Upper lobe of right lung (tissue), 1 donor: ENCODE data around the gene CD300E. TPM values are rescaled to one million over a fixed set of nuclear protein-coding genes. Genes with fewer than 3 reads are reported as not detected.

ENCODE experiments used
- ATAC-seq: fragments of 200-7000 bp; cut with Tn5 transposase; one replicate; pipeline ENCODE4 v1.9.1; 2020; ENCODE audit warnings: mild to moderate bottlenecking, moderate library complexity
- DNase-seq: peaks from one replicate; pipeline ENCODE4 v3.0.0-alpha.2; 2020
- H3K27ac ChIP-seq: fragments of 200-600 bp; one replicate; pipeline ENCODE4 v1.8.0; 2022
- H3K27me3 ChIP-seq: fragments of 200-600 bp; one replicate; pipeline ENCODE4 v1.8.0; 2022; ENCODE audit warnings: mild to moderate bottlenecking
- H3K36me3 ChIP-seq: fragments of 200-600 bp; one replicate; pipeline ENCODE4 v1.8.0; 2022
- H3K4me1 ChIP-seq: fragments of 200-600 bp; one replicate; pipeline ENCODE4 v1.8.0; 2022
- H3K4me3 ChIP-seq: fragments of 200-600 bp; one replicate; pipeline ENCODE4 v1.8.0; 2022; ENCODE audit warnings: mild to moderate bottlenecking
- H3K9me3 ChIP-seq: fragments of 200-600 bp; one replicate; pipeline ENCODE4 v1.8.0; 2022
- intact Hi-C: fragments of 100-400 bp; cut with DNase I; formaldehyde crosslinking; loops from one replicate; pipeline ENCODE4 v1.11.0; 2022
- total RNA-seq: library from RNA; stranded (reverse); fragmentation: NEBNext Ultra II Directional; extraction: Animal tissue kit (Norgen Biotek cat#: 25700); gene quantifications from one replicate; pipeline ENCODE4 v1.2.1, GENCODE V29; 2021
- TF ChIP-seq, protein P1 (sequence below): fragments of 200-600 bp; IDR thresholded peaks from one replicate; pipeline ENCODE4 v1.8.0; 2022; ENCODE audit warnings: antibody characterized with exemption
- donor health status: DM: no; HTN: yes; CAD: no; lungs with severe emphysema.

CD300E gene
- total RNA-seq, 1 donor from 2014 or later: 6.5 TPM

DNA sequence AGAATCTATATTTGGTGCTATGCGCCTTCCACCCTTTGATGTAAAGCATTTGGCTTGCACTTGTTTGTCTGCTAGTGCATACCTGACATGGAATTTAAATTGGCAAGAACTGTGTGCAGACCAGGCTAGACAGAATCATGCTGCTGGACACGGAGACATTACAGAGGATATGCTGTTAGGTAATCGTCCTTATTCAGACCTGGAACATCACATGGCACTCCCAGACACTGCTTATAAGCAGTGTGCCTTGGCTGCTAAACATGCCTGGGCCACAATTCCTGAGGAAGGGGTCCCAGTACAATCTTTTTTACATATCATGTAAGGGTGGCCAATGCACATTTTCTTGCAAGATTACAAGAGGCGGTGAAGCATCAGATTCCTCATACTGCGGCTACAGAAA is 37.8 kb downstream of the CD300E start:
- Histone ChIP-seq H3K36me3 (no peaks in the 10 kb centered on the region), H3K27me3 (peaks cover 15% of the 10 kb centered on the region), H3K27ac (no peak overlapping the region), H3K4me3 (no peak overlapping the region), H3K9me3 (no peaks in the 10 kb centered on the region), H3K4me1 (no peaks in the 10 kb centered on the region)
- TF ChIP-seq, protein P1, sequence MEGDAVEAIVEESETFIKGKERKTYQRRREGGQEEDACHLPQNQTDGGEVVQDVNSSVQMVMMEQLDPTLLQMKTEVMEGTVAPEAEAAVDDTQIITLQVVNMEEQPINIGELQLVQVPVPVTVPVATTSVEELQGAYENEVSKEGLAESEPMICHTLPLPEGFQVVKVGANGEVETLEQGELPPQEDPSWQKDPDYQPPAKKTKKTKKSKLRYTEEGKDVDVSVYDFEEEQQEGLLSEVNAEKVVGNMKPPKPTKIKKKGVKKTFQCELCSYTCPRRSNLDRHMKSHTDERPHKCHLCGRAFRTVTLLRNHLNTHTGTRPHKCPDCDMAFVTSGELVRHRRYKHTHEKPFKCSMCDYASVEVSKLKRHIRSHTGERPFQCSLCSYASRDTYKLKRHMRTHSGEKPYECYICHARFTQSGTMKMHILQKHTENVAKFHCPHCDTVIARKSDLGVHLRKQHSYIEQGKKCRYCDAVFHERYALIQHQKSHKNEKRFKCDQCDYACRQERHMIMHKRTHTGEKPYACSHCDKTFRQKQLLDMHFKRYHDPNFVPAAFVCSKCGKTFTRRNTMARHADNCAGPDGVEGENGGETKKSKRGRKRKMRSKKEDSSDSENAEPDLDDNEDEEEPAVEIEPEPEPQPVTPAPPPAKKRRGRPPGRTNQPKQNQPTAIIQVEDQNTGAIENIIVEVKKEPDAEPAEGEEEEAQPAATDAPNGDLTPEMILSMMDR: no peak
- DNase-seq (no peak), ATAC-seq (no peak)
- intact Hi-C loops: no loop called here

DNA sequence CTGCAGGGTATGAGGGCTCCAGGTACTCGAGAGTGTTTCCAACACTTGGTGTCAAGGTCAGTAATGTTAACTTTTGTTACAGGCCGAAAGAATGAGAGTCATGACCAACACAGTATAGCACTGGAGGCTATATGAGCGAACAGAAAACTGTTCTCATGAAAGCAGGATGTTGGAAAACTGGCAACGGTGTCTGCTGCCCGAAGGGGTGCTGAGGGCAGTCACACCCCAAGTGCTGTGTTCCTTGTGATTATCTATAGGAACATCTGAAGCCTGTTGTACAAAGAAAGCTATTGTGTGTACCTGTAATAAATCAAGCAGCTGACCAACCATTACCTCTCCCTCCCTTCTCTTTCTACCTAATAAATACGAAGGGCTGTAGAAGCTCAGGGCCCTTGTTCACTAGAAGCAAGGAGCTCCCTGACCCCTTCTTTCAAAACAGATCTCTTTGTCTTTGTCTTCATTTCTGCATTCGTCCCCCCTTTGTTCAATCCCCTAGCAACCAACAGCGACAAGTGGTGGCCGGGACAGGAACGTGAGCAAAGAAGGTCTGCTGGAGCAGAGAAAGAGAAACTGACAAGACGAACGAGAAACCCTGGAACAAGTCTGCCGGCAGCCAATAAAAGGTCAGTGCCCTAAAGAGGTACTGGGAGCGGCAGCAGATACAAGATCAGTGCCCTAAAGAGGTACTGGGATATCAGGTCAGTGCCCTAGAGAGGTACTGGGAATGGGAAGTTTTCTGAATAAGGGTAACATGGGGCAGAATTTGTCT is 39.1 kb downstream of the CD300E start:
- Histone ChIP-seq H3K36me3 (no peaks in the 10 kb centered on the region), H3K4me1 (no peaks in the 10 kb centered on the region), H3K4me3 (no peak overlapping the region), H3K27ac (no peak overlapping the region), H3K9me3 (no peaks in the 10 kb centered on the region), H3K27me3 (peaks cover 6% of the 10 kb centered on the region)
- intact Hi-C loops: no loop called here
- DNase-seq (no peak), ATAC-seq (no peak)
- TF ChIP-seq, protein P1: no peak

DNA sequence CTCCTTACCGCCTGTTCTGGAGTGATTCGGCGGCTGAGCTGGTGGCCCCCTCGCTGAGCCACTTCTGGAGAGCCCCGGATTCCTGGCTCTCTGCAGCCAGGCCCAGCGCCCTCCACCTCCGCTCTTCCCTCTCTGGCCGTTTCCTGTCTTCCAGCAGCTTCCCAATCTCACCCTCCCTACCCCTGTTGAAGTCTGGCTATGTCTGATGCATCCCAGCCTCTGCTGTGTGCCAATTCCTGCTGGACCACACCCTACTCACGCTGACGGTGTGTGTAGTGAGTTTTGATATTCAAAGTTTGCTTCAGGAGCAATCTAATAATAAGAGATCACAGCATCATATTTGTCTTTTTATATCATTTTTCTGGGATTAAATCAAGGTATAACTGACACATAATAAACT is 40.9 kb downstream of the CD300E start:
- ATAC-seq: no peak
- intact Hi-C loops: no loop called here

DNA sequence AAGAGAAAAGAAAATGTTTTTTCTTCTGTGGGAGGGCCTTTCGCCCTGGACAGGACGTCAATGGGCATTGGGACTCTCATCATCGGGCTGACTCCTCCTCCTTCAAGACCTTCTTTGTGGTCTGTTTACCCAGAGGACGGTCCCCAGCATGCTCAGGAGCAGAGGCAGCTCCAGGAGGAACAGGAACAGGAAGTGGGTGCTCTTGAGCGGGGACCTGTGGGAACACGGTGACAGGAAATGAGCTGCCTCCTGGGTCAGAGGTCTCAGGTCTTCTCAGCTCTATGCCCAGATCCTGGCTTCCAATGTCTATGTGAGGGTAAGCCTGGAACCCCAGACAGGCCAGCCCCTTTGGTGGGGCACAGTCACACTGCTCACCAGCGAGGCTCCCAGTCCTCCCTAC is 43.6 kb downstream of the CD300E start:
- TF ChIP-seq, protein P1: no peak
- Histone ChIP-seq H3K27ac (no peak overlapping the region), H3K9me3 (no peaks in the 10 kb centered on the region), H3K27me3 (no peaks in the 10 kb centered on the region), H3K36me3 (no peaks in the 10 kb centered on the region), H3K4me3 (no peak overlapping the region), H3K4me1 (no peaks in the 10 kb centered on the region)
- peak; percentile 63 for ATAC-seq
- DNase-seq: no peak
- intact Hi-C loops: no loop called here

More for the DNA sequence above, 40.9 kb downstream of the CD300E start:
- Histone ChIP-seq H3K27ac (no peak overlapping the region), H3K36me3 (no peaks in the 10 kb centered on the region), H3K4me3 (no peak overlapping the region), H3K27me3 (no peaks in the 10 kb centered on the region), H3K9me3 (no peaks in the 10 kb centered on the region), H3K4me1 (no peaks in the 10 kb centered on the region)
- no peak for DNase-seq
- TF ChIP-seq, protein P1: no peak

DNA sequence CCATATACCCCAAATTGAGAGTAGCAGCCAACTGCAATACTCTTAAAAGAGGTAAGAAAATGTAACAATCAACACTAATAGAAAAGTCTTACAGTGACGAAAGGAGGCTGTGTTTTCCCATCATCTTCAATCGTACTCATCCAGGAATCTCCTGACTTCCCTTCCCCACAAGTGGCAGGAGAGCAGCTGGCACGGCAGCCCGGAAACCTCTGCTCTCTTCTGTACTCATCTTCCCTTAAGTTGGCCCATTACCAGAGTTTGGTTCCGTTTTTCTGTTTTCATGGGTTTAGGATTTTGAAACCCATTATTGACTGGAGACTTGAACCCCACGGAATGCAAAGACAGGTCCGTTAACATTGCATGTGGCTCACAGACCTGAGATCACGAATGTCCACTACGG is 44.6 kb downstream of the CD300E start:
- intact Hi-C loops: no loop called here
- TF ChIP-seq, protein P1: no peak
- no peaks in the 10 kb centered on the region for H3K27me3 ChIP-seq
- ATAC-seq (no peak), DNase-seq (no peak)
- no peaks in the 10 kb centered on the region for H3K36me3 ChIP-seq
- no peak overlapping the region for H3K27ac ChIP-seq
- no peaks in the 10 kb centered on the region for H3K9me3 ChIP-seq
- H3K4me1 ChIP-seq: no peaks in the 10 kb centered on the region
- no peak overlapping the region for H3K4me3 ChIP-seq
